NT2/D1 (cell line): Measurements from ENCODE around the gene KYNU.

Experiments
- YY1 ChIP-seq: IDR thresholded peaks from 2 replicates; pipeline ENCODE4 v1.6.1; 2011; ENCODE audit not compliant: insufficient read length, insufficient read depth
- ZNF274 ChIP-seq: IDR thresholded peaks from 2 replicates; pipeline ENCODE4 v1.6.1; 2011; ENCODE audit warnings: mild to moderate bottlenecking, low read depth, low read length

- TF ChIP-seq ZNF274 (no peak), YY1 (no peak)
Observed at GRCh38 chr2:143000599-143000998, 123.1 kb downstream of the KYNU start.
